Transverse colon (tissue), 4 donors: ENCODE results near the gene SSRP1.

Experiments
- POLR2A ChIP-seq: fragments of 450-650 bp; IDR thresholded peaks from one replicate; pipeline ENCODE4 v1.6.1; 2016; ENCODE audit warnings: antibody characterized with exemption, mild to moderate bottlenecking, moderate library complexity
- POLR2AphosphoS5 ChIP-seq, 3 donors: sonication (generic); formaldehyde crosslinking; IDR thresholded peaks; one replicate each; pipeline ENCODE4 v1.6.1; 2016; ENCODE audit warnings: antibody characterized with exemption in 3 of 3
- TF ChIP-seq, protein P1 (sequence below), 5 experiments: fragments of 200-600 bp in 3 of 5; fragments of 450-650 bp in 2 of 5; sonication (generic) in 3 of 5; IDR thresholded peaks; 1 replicate in 2 of 5; 2 replicates in 3 of 5; pipeline ENCODE4 v1.5.1; 2016 to 2017; ENCODE audit warnings: antibody characterized with exemption in 5 of 5, inconsistent platforms in 3 of 5, mild to moderate bottlenecking in 2 of 5, moderate library complexity in 1 of 5

DNA sequence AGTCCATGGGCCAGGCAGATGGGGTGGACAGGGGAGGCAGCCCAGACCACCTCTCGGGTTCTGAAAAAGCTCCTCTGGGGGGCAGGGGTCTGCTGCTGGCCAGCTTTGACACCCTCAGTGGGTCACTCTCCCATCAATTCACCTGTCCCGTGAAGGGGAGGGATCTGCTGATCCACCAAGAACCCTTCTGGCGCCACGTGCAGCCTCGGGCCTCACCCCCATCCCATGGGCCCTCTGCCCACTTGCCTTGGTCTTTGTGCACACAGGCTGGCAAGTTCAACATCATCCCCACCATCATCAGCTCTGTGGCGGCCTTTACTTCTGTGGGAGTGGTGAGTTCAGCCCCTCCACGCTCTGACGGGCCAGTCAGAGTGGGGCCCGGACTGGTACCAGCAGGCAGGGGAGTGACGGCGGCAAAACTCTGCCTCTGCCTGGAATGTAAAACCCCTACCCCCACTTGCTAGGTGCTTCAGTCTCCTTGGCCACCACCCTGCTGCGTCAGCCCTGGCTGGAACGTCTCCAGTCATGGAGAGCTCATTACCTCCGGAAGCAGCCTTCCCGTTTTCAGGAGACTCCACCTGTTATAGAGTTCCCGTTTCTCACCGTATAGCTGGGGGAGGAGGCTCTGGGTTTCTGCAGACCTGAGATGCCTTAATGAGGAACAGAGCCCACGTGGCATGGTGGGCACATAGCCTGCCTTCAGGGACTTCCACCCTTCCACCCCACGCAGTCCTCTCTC, 32.6 kb upstream of the SSRP1 start:
- TF ChIP-seq POLR2A (no peak), POLR2AphosphoS5 (IDR thresholded peaks at IDR 0.05) (no peak)
- TF ChIP-seq, protein P1, sequence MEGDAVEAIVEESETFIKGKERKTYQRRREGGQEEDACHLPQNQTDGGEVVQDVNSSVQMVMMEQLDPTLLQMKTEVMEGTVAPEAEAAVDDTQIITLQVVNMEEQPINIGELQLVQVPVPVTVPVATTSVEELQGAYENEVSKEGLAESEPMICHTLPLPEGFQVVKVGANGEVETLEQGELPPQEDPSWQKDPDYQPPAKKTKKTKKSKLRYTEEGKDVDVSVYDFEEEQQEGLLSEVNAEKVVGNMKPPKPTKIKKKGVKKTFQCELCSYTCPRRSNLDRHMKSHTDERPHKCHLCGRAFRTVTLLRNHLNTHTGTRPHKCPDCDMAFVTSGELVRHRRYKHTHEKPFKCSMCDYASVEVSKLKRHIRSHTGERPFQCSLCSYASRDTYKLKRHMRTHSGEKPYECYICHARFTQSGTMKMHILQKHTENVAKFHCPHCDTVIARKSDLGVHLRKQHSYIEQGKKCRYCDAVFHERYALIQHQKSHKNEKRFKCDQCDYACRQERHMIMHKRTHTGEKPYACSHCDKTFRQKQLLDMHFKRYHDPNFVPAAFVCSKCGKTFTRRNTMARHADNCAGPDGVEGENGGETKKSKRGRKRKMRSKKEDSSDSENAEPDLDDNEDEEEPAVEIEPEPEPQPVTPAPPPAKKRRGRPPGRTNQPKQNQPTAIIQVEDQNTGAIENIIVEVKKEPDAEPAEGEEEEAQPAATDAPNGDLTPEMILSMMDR (IDR thresholded peaks at IDR 0.05): no peak
